ENCODE measurements around the gene NCAN. TPM values are rescaled to one million over a fixed set of nuclear protein-coding genes. Genes with fewer than 3 reads are reported as not detected.

Gene NCAN
- total RNA-seq, 8 experiments from 2014 or later = 7.1 to 211 (median 27.4) TPM

DNA sequence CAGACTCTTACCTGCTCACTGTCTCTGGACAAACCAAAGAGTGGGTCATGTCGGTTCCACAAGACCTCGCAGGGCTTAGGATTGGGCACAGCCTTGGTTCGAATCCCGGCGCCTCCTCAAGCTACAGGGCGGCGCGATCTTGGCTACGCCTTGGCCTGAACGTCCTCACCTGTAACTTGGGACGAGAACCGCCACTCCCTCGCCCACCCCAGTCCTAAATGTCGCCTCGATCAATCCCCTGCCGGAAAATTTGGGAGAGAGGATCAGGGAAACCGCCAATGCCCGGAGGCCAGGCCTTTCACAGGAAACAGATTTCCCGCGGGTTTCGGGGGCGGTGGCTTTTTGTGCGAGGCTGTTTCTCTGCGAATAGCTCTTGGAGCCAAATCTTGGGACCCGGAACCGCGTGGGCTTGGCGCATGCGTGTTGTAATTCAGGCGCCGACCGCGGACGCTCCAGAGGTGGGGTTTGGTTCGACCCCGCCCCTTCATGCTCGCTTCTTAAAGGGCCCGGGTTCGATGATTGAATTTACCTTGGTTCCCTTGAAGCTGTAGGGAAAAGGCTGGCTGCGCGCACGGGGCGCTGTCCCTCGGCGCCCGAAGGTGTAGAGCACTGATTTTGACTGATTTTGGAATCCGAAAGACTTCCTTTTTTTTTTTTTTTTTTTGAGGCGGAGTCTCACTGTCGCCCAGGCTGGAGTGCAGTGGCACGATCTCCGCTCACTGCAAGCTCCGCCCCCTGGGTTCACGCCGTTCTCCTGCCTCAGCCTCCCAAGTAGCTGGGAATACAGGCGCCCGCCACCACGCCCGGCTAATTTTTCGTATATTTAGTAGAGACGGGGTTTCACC, 8.5 kb upstream of the NCAN start, which contains the start of gene NR2C2AP:
Gene NR2C2AP, minus strand, starts transcription at position 403 of the 845 bp plus-strand sequence. Its CDS starts 354 bp downstream, at position 49.
- in situ Hi-C loops (cut with MboI; ENCODE audit: low pct_unique_long_range_greater_than_20kb in 2 of 9, low sequenced_read_pairs in 9 of 9, unreplicated experiment in 9 of 9) = no loop called here
- ATAC-seq (replicated peaks in 6 of 8) = peak; percentile 83 to 93 (median 91)
- Histone ChIP-seq H3K27ac (no peak within 1 kb of the TSS), H3K4me3 (peak within 1 kb of the TSS; percentile 51 to 77 (median 61)), H3K4me1 (replicated peaks in 1 of 2) (peaks cover 9 to 11% of the 10 kb centered on the region in 2 donors)
- WGBS, 10 experiments = 0 to 40% (median 13%) methylated on average over 2 to 32 of the region's 60 CpGs; no CpG with 5 or more reads in 1 of the 10 experiments

DNA sequence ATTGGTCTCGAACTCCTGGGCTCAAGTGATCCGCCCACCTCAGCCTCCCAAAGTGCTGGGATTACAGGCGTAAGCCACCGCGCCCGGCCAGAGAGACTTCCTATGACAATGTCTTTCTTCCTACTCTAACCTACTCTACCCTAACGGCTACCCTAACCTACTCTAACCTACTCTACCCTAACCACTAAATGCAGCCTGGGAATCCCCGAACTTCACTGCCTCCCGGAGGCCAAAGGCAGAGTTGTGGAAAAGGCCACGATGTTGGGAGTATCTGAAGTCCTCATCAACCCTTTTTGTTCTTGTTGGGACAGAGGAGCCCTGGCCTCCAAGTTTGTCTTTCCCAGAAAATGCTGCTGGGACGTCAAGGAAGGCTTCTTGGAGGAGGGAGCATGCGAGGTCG, 7.6 kb upstream of the NCAN start:
- in situ Hi-C loops (cut with MboI; ENCODE audit: low pct_unique_long_range_greater_than_20kb in 2 of 9, low sequenced_read_pairs in 9 of 9, unreplicated experiment in 9 of 9) = no loop called here
- ATAC-seq (replicated peaks in 6 of 8) = no peak
- Histone ChIP-seq H3K27ac (no peak overlapping the region), H3K4me1 (replicated peaks in 1 of 2) (peaks cover 14 to 16% of the 10 kb centered on the region in 2 donors), H3K4me3 (no peak overlapping the region)
- 30 to 97% (median 68%) methylated on average over 1 to 10 of the region's 13 CpGs; no CpG with 5 or more reads in 3 of the 10 experiments for WGBS, 10 experiments

GRCh38 chr19:19205416-19206410, 6.0 kb upstream of the NCAN start:
- 26 to 79% (median 48%) methylated on average over 2 to 10 of the region's 14 CpGs; no CpG with 5 or more reads in 4 of the 10 experiments for WGBS, 10 experiments
- Histone ChIP-seq H3K27ac (no peak overlapping the region), H3K4me3 (no peak overlapping the region), H3K4me1 (replicated peaks in 1 of 2) (peaks cover 14 to 16% of the 10 kb centered on the region in 2 donors)
- in situ Hi-C loops (cut with MboI; ENCODE audit: low pct_unique_long_range_greater_than_20kb in 2 of 9, low sequenced_read_pairs in 9 of 9, unreplicated experiment in 9 of 9) = no loop called here
- no peak for ATAC-seq (replicated peaks in 6 of 8)

DNA sequence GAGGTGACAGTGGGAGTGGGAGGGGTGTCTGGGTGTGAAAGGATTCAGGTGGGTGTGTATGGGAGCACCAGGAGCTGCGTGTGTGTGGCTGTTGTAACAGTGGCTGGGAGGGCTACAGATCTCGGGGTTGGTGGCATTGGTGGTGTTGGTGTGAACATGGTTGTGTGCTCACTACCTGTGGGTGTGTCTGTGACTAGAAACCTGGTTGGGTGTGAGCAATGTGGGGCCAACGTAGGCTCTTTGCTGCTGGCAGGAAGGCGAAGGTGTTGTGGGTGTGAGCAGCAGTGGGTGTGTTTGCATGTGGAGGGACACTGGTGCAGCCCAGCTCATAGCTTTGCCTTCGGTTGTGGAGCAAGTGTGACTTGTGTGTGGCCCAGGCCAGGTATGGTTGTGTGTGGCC, 4.8 kb upstream of the NCAN start:
- 20 to 66% (median 43%) methylated on average over 1 to 4 of the region's 5 CpGs; no CpG with 5 or more reads in 5 of the 10 experiments for WGBS, 10 experiments
- in situ Hi-C loops (cut with MboI; ENCODE audit: low pct_unique_long_range_greater_than_20kb in 2 of 9, low sequenced_read_pairs in 9 of 9, unreplicated experiment in 9 of 9) = no loop called here
- Histone ChIP-seq H3K27ac (no peak overlapping the region), H3K4me1 (replicated peaks in 1 of 2) (peaks cover 14 to 18% of the 10 kb centered on the region in 2 donors), H3K4me3 (no peak overlapping the region)
- no peak for ATAC-seq (replicated peaks in 6 of 8)

GRCh38 chr19:19207637-19208572, 3.9 kb upstream of the NCAN start:
- in situ Hi-C loops (cut with MboI; ENCODE audit: low pct_unique_long_range_greater_than_20kb in 2 of 9, low sequenced_read_pairs in 9 of 9, unreplicated experiment in 9 of 9) = no loop called here
- Histone ChIP-seq H3K4me1 (replicated peaks in 1 of 2) (peaks cover 11 to 16% of the 10 kb centered on the region in 2 donors), H3K4me3 (no peak overlapping the region), H3K27ac (no peak overlapping the region)
- ATAC-seq (replicated peaks in 6 of 8) = peak in 4 of 8 experiments; percentile 11 to 52 (median 41)
- WGBS, 10 experiments = 0 to 100% (median 74%) methylated on average over 1 to 2 of the region's 8 CpGs; no CpG with 5 or more reads in 5 of the 10 experiments

GRCh38 chr19:19209372-19209771, 2.4 kb upstream of the NCAN start:
- WGBS, 10 experiments = 43 to 100% (median 76%) methylated on average over 1 to 4 of the region's 9 CpGs; no CpG with 5 or more reads in 4 of the 10 experiments
- ATAC-seq (replicated peaks in 6 of 8) = no peak
- in situ Hi-C loops (cut with MboI; ENCODE audit: low pct_unique_long_range_greater_than_20kb in 2 of 9, low sequenced_read_pairs in 9 of 9, unreplicated experiment in 9 of 9) = no loop called here
- H3K4me1 ChIP-seq (replicated peaks in 1 of 2) = peaks cover 24 to 28% of the 10 kb centered on the region in 2 donors
- no peak overlapping the region for H3K27ac ChIP-seq
- no peak overlapping the region for H3K4me3 ChIP-seq

- Histone ChIP-seq H3K4me3 (peak overlapping the region; percentile 45 to 94 (median 75)), H3K4me1 (replicated peaks in 1 of 2) (peaks cover 26 to 28% of the 10 kb centered on the region in 2 donors), H3K27ac (peak overlapping the region in 1 of 2 donors; percentile 39)
- ATAC-seq (replicated peaks in 6 of 8) = peak in 2 of 8 experiments; percentile 2 to 9
- WGBS, 10 experiments = no CpG with 5 or more reads among the region's 7 CpGs
- in situ Hi-C loops (cut with MboI; ENCODE audit: low pct_unique_long_range_greater_than_20kb in 2 of 9, low sequenced_read_pairs in 9 of 9, unreplicated experiment in 9 of 9) = no loop called here
These were observed 1.2 kb downstream of the NCAN start for GRCh38 chr19:19212916-19213315.

DNA sequence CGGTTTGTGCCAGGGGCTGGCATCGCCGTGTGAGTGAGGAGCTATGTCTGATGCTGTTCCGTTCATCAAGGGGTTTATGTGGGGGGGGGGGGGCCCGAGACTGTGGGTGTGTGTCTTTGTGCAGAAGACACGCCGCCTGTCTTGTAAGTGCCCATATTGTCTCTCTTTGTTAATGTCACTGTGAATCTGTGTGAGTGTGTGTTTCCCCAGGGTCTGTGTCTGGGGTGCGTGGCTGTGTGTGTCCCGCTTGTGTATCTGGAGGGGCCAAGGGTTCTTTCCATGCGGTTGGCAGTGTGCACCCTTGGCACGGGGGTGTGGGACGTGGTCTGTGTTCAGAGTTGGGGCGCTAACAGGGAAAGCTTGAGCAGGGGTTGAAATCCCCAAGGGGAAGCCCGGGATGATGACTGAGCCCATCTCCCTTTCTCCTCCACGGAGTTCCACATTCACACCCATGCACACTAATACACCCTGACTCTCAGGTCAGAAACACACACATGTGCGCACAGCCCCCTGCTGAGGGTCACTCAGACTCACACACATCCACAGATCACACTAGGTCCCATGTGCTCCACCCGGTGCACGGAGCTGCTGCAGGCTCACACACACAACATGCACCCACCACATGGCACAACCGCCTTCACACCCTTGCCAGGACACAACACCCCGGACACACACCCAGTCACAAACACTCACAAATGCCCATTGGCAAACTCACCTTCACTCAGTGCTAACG, 1.8 kb downstream of the NCAN start:
- ATAC-seq (replicated peaks in 6 of 8) = peak; percentile 12 to 61 (median 38)
- H3K27ac ChIP-seq = no peak overlapping the region
- peaks cover 19 to 21% of the 10 kb centered on the region in 2 donors for H3K4me1 ChIP-seq (replicated peaks in 1 of 2)
- in situ Hi-C loops (cut with MboI; ENCODE audit: low pct_unique_long_range_greater_than_20kb in 2 of 9, low sequenced_read_pairs in 9 of 9, unreplicated experiment in 9 of 9) = no loop called here
- H3K4me3 ChIP-seq = peak overlapping the region; percentile 45 to 94 (median 75)
- WGBS, 10 experiments = 11 to 40% methylated on average over 1 to 3 of the region's 21 CpGs; no CpG with 5 or more reads in 8 of the 10 experiments

- peak; percentile 65 to 95 (median 72) for ATAC-seq (replicated peaks in 6 of 8)
- Histone ChIP-seq H3K27ac (no peak overlapping the region), H3K4me3 (peak overlapping the region in 4 of 5 donors; percentile 50 to 94 (median 82)), H3K4me1 (replicated peaks in 1 of 2) (peaks cover 18 to 20% of the 10 kb centered on the region in 2 donors)
- WGBS, 10 experiments = 0% methylated on average over 2 of the region's 5 CpGs; no CpG with 5 or more reads in 9 of the 10 experiments
- in situ Hi-C loops (cut with MboI; ENCODE audit: low pct_unique_long_range_greater_than_20kb in 2 of 9, low sequenced_read_pairs in 9 of 9, unreplicated experiment in 9 of 9) = no loop called here
These were observed 2.4 kb downstream of the NCAN start for GRCh38 chr19:19214159-19214490.

DNA sequence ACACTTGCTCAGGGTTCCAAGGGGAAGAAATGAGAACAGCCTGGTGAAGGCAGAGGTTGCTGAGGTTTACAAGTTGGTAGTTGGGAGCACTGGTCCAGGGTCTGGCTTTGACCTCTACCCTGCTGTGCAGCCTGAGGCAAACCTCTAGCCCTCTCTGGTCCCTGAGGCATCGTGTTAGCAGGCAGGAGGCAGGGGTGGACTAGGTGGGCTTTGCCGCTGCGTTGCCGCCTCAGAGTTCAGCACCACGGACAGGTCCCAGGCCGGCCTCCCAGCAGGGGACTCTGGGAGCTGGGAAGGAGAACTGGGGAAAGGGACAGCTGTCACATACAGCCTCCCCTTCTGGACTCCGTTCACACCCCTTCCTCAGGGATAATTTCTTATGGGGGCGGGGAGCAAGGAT, 3.1 kb downstream of the NCAN start:
- Histone ChIP-seq H3K4me1 (replicated peaks in 1 of 2) (peaks cover 18 to 20% of the 10 kb centered on the region in 2 donors), H3K4me3 (no peak overlapping the region), H3K27ac (no peak overlapping the region)
- 0 to 17% methylated on average over 1 of the region's 8 CpGs; no CpG with 5 or more reads in 8 of the 10 experiments for WGBS, 10 experiments
- ATAC-seq (replicated peaks in 6 of 8) = peak in 4 of 8 experiments; percentile 10 to 63 (median 50)
- in situ Hi-C loops (cut with MboI; ENCODE audit: low pct_unique_long_range_greater_than_20kb in 2 of 9, low sequenced_read_pairs in 9 of 9, unreplicated experiment in 9 of 9) = no loop called here

GRCh38 chr19:19215792-19216191, 4.0 kb downstream of the NCAN start:
- Histone ChIP-seq H3K27ac (no peak overlapping the region), H3K4me3 (no peak overlapping the region), H3K4me1 (replicated peaks in 1 of 2) (peaks cover 18 to 20% of the 10 kb centered on the region in 2 donors)
- in situ Hi-C loops (cut with MboI; ENCODE audit: low pct_unique_long_range_greater_than_20kb in 2 of 9, low sequenced_read_pairs in 9 of 9, unreplicated experiment in 9 of 9) = no loop called here
- 43 to 100% (median 74%) methylated on average over 1 to 2 of the region's 4 CpGs; no CpG with 5 or more reads in 5 of the 10 experiments for WGBS, 10 experiments
- ATAC-seq (replicated peaks in 6 of 8) = no peak

All from motor neuron (in vitro differentiated cells).